Activated CD4-positive, alpha-beta T cell treated with anti-CD3 and anti-CD28 coated beads, Interleukin-2, amount 10 ng/mL, durations not matched to agents 7 days and 5 days (primary cell): ENCODE results near the gene TRMT10C. TPM values are rescaled to one million over a fixed set of nuclear protein-coding genes. Genes with fewer than 3 reads are reported as not detected.
A peak's percentile ranks its signal among the peaks of the same experiment; 100 is the strongest.
"Not testable (repeated sequence)": the region's sequence is repeated elsewhere in the genome, so short reads cannot be mapped to it uniquely, and the experiment has no call there.

Source experiments
- CTCF ChIA-PET: fragments of 350-600 bp; sonication (Branson Sonifier 250); formaldehyde crosslinking; loops from one replicate; lab custom pipeline; 2021; ENCODE audit warnings: antibody characterized with exemption; lab: Charles Lee
- POLR2A ChIA-PET: fragments of 350-600 bp; sonication (Branson Sonifier 250); formaldehyde crosslinking; loops from one replicate; lab custom pipeline; 2021; ENCODE audit warnings: antibody characterized with exemption; lab: Charles Lee
- DNase-seq: peaks from one replicate; pipeline ENCODE4 v3.0.0-alpha.2; 2020
- H3K27ac Mint-ChIP-seq: one replicate; pipeline ENCODE4 v1.8.0; 2021; ENCODE audit warnings: mild to moderate bottlenecking, moderate library complexity, mixed read lengths
- H3K27me3 Mint-ChIP-seq: one replicate; pipeline ENCODE4 v1.8.0; 2021; ENCODE audit warnings: mixed read lengths
- H3K36me3 Mint-ChIP-seq: one replicate; pipeline ENCODE4 v1.8.0; 2021; ENCODE audit warnings: low read depth, mixed read lengths
- H3K4me1 Mint-ChIP-seq: one replicate; pipeline ENCODE4 v1.8.0; 2021; ENCODE audit warnings: mixed read lengths
- H3K4me3 Mint-ChIP-seq: one replicate; pipeline ENCODE4 v1.8.0; 2021; ENCODE audit warnings: mild to moderate bottlenecking, moderate library complexity, mixed read lengths
- H3K9me3 Mint-ChIP-seq: one replicate; pipeline ENCODE4 v1.8.0; 2021; ENCODE audit warnings: mixed read lengths
- total RNA-seq, 2 experiments: library from RNA; stranded (reverse); gene quantifications; one replicate each; pipeline ENCODE4 v1.2.3, GENCODE V29; 2021

The TRMT10C gene
- total RNA-seq, 2 experiments from 2014 or later = 26.4 to 31.7 TPM

DNA sequence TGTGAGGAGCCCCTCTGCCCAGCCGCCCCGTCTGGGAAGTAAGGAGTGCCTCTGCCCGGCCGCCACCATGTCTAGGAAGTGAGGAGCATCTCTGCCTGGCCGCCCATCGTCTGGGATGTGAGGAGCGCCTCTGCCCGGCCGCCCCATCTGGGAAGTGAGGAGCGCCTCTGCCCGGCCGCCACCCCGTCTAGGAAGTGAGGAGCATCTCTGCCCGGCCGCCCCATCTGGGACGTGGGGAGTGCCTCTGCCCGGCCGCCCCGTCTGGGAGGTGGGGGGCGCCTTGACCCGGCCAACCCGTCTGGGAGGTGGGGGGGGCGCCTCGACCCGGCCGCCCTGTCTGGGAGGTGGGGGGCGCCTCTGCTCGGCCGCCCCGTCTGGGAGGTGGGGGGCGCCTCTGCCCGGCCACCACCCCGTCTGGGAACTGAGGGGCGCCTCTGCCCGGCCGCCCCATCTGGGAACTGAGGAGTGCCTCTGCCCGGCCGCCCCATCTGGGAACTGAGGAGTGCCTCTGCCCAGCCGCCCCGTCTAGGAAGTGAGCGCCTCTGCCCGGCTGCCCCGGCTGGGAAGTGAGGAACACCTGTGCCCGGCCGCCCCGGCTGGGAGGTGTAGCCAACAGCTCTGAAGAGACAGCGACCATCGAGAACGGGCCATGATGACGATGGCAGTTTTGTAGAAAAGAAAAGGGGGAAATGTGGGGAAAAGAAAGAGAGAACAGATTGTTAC is 10.1 kb upstream of the TRMT10C start:
- DNase-seq, POLR2A ChIA-PET, H3K4me1 Mint-ChIP-seq, H3K27me3 Mint-ChIP-seq, H3K27ac Mint-ChIP-seq, H3K4me3 Mint-ChIP-seq, H3K36me3 Mint-ChIP-seq, H3K9me3 Mint-ChIP-seq: not testable (repeated sequence)
- CTCF ChIA-PET = interaction anchor here (0.6 kb wide), 1 partner anchor 32 kb away, joined by 3 read pairs; no protein-coding TSS in a partner anchor

DNA sequence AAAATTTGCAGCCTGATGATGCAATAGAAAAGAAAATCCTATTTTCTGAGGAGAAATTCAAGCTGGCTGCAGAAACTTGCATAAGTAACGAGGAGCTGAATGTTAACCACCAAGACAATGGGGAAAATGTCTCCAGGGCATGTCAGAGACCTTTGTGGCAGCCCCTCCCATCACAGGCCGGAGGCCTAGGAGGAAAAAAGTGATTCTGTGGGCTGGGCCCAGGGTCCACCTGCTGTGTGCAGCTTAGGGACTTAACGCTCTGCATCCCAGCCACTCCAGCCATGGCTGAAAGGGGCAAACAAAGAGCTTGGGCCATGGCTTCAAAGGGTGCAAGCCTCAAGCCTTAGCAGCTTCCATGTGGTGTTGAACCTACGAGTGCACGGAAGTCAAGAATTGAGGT is 8.3 kb upstream of the TRMT10C start:
- H3K27ac Mint-ChIP-seq, H3K36me3 Mint-ChIP-seq, H3K4me1 Mint-ChIP-seq, H3K27me3 Mint-ChIP-seq, H3K4me3 Mint-ChIP-seq, H3K9me3 Mint-ChIP-seq, DNase-seq, POLR2A ChIA-PET: not testable (repeated sequence)
- CTCF ChIA-PET = interaction anchor here (1.0 to 1.8 kb wide), 2 partner anchors 35 to 41 kb away, joined by 4 to 6 read pairs; partner anchors contain the start of gene SENP7

DNA sequence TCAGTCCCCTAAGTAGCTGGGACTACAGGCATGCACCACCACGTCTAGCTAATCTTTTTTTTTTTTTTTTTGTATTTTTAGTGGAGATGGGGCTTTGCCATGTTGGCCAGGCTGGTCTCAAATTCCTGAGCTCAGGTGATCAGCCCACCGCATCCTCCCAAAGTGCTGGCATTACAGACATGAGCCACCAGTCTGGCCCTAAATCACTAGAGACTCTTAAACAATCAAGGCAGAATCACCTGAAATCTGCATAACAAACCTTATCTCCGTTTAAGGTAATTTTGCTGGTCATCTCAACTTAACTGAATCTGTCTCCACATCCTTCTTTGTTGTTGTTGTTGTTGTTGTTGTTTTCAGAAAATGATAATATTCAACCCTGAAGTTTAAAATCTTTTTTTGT is 5.6 kb upstream of the TRMT10C start:
- H3K36me3 Mint-ChIP-seq = peaks cover 3% of the 10 kb centered on the region
- no peak overlapping the region for H3K4me3 Mint-ChIP-seq
- peaks cover 8% of the 10 kb centered on the region for H3K4me1 Mint-ChIP-seq
- H3K9me3 Mint-ChIP-seq = no peaks in the 10 kb centered on the region
- ChIA-PET CTCF (interaction anchor here (0.9 kb wide), 1 partner anchor 18 kb away, joined by 3 read pairs; the partner anchor contains the start of gene PCNP), POLR2A (no interaction called here)
- no peak overlapping the region for H3K27ac Mint-ChIP-seq
- no peak for DNase-seq
- peaks cover 5% of the 10 kb centered on the region for H3K27me3 Mint-ChIP-seq

DNA sequence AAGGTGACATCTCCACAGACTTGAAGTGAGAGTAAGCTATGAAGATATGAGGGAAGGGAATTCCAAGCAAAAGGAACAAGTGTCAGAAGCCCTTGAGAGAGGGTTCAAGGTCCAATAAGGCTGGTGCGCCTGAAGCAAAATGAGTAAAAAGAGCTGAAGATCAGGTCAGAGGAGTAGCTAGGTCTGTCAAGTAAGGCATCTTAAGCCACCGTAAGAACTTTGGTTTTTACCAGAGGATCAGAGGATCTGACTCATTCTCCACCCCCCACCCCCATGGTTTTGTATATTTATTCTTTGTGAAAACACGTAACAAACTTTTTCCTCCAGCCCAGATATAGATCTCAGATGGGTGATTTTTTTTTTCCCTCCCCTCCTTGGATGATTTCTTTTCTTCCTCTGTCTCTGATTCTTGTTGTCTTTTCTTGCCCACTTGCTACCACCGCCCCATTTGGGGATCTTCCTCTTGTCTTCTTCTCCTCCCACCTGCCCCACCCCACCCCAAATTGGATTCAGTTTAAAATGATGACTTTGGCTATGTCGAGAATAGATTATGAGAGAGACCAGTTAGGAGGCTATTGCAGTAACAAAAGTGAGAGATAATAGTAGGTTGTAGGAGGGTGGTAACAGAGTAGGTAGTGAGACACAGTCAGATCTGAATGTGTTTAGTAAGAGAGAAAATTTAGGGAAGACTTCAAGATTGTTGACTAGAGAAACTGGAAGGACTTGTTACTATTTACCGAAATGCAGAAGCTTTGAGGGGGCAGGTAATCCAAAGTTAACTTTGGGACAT is 6.1 kb downstream of the TRMT10C start:
- peak; percentile 9 for DNase-seq
- ChIA-PET CTCF (interaction anchor here (1.0 to 2.0 kb wide), 2 partner anchors 12 to 18 kb away, joined by 3 to 4 read pairs; no protein-coding TSS in a partner anchor), POLR2A (interaction anchor here (0.6 to 0.7 kb wide), 3 partner anchors 11 to 65 kb away, joined by 3 to 5 read pairs (median 3); no protein-coding TSS in a partner anchor)

DNA sequence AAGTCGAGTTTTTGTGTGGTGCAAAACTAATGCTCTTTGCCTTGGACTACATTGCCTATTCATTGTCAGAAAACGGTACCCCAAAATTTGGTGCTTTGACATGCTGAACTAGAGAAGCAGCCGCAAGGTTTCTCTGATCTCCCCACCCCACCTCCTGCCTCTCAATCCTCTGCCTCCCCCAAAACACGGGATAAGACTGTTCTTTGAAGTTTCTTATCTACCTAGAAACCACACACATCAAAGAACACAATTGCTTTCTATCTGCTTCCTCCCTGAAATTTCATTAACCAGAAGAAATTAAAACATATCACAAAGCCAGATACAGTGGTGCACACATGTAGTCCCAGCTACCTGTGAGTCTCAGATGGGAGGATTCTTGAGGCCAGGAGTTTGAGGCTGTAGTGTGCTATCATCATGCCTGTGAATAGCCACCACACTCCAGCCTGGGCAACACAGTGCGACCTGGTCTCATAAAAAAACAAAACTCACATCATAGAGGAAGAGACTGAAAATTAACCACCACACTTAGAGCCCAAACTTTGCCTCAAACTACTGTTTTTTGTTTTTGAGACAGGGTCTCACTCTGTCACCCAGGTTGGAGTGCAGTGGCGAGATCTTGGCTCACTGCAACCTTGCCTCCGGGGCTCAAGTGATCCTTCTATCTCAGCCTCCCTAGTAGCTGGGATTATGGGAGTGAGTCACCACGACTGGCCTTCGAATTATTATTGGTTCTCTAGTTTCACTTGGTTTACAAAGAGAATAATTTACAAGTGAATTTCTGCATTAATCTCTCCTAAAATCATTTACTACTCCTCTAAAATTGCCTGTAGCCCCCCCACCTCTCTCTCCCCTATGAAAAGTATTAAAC is 9.6 kb downstream of the TRMT10C start:
- H3K36me3 Mint-ChIP-seq = peaks cover 22% of the 10 kb centered on the region
- no peaks in the 10 kb centered on the region for H3K9me3 Mint-ChIP-seq
- peaks cover 73% of the 10 kb centered on the region for H3K4me1 Mint-ChIP-seq
- ChIA-PET POLR2A (interaction anchor here (0.6 kb wide), 1 partner anchor 27 kb away, joined by 3 read pairs; no protein-coding TSS in a partner anchor), CTCF (interaction anchor here (0.6 kb wide), 1 partner anchor 104 kb away, joined by 3 read pairs; no protein-coding TSS in a partner anchor)
- no peaks in the 10 kb centered on the region for H3K27me3 Mint-ChIP-seq
- H3K4me3 Mint-ChIP-seq = peak overlapping the region; percentile 10
- peak overlapping the region; percentile 81 for H3K27ac Mint-ChIP-seq
- DNase-seq = peak; percentile 26

More for the DNA sequence above, 6.1 kb downstream of the TRMT10C start:
- peak overlapping the region; percentile 9 for H3K27ac Mint-ChIP-seq
- no peaks in the 10 kb centered on the region for H3K27me3 Mint-ChIP-seq
- H3K4me3 Mint-ChIP-seq = no peak overlapping the region
- H3K9me3 Mint-ChIP-seq = no peaks in the 10 kb centered on the region
- H3K4me1 Mint-ChIP-seq = peaks cover 77% of the 10 kb centered on the region
- H3K36me3 Mint-ChIP-seq = peaks cover 39% of the 10 kb centered on the region

DNA sequence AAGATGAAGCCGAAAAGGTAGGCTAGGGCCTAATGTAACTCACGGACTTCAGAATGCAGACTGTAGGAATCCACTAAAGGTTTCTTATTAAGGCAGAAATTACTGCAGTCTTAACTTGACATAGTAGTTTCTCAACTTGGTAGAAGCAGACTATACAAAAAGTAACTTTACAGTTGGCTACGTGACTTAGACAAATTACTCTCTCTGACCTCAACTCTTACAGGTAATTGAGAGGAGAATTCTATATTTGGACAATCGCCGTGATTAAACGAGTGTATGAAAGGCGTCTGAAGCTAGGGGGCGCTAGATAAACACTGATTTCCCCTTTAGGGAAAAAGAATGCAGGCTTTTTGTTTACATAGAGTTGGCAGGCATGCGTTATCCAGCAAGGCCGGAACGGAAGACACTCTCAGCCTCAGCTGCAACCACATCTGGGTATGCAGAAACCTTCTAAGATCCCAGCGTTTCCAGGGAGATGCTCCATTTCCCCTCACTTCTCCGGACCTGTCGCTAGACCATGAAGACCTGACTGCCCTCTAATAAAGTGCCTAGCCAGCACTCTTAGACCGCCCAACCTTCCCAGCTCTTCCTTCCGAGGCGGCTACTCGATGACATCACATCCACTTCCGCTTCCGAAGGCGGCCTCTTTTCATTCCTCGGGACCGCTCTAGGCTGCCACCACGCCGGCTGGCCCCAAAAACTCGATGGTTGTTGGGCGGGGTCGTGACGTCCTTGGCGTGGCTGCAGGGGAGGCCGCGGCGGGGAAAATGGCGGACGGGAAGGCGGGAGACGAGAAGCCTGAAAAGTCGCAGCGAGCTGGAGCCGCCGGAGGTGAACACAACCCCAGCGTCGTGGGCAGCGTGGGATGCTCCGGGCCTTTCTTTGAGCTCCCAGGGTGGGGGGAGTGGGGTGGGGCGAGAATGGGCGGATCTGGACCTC is 12.1 kb downstream of the TRMT10C start, which contains the start of gene PCNP:
PCNP (plus strand) TSS at position 732 of the 939 bp plus-strand sequence; CDS start at position 768, 36 bp downstream.
- ChIA-PET CTCF (interaction anchor here (0.7 to 2.0 kb wide), 19 partner anchors 9 to 1313 kb away, joined by 3 to 21 read pairs (median 3); partner anchors contain the start of genes TBC1D23, TRMT10C and ZBTB11), POLR2A (interaction anchor here (0.7 to 1.0 kb wide), 3 partner anchors 19 to 104 kb away, joined by 3 read pairs; no protein-coding TSS in a partner anchor)
- Mint-ChIP-seq H3K4me3 (peak within 1 kb of the TSS; percentile 83), H3K27ac (peak within 1 kb of the TSS; percentile 99), H3K9me3 (no peaks in the 10 kb centered on the region), H3K36me3 (peaks cover 16% of the 10 kb centered on the region), H3K4me1 (peaks cover 72% of the 10 kb centered on the region), H3K27me3 (no peaks in the 10 kb centered on the region)
- DNase-seq = peak; percentile 99

DNA sequence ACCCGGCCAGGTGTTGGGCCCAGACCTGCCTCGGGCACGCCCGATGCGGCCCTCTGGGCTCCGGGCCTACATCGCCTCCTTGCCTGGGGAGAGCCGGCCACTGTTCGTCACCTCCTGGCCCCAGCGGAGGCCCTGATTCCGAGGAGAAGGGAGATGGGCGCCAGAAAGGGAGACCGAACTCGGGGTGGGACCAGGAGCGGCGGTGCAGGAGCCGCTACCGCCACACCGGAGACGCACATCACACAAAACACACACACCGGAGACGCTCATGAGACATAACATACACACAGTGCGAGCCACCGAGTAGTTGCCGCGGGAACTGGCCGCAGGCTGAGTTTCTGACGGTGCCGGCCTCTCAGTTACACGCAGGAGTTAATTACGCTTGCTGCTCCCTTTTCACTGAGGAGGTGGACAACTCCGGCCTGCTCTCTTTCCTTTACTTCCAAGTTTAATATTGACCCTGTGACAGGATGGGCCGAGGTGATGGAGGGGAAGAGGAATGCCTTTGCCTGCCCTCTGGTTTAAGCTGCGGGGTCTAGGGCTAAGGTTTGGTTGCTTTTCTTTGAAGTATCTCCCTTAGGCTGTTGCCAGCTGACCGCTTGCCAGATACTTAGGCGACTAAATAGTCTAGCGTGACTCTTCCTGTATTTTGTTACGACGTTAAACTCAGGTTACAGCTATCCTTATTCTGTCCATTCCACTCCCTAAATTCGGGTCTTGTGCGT is 12.9 kb downstream of the TRMT10C start:
- DNase-seq = peak; percentile 62
- peak overlapping the region; percentile 83 for H3K4me3 Mint-ChIP-seq
- no peaks in the 10 kb centered on the region for H3K9me3 Mint-ChIP-seq
- H3K4me1 Mint-ChIP-seq = peaks cover 72% of the 10 kb centered on the region
- ChIA-PET CTCF (interaction anchor here (0.7 to 2.0 kb wide), 20 partner anchors 10 to 1314 kb away, joined by 3 to 21 read pairs (median 3); partner anchors contain the start of genes TBC1D23, TRMT10C and ZBTB11), POLR2A (interaction anchor here (0.6 to 1.0 kb wide), 2 partner anchors 103 to 531 kb away, joined by 3 to 4 read pairs; no protein-coding TSS in a partner anchor)
- peak overlapping the region; percentile 99 for H3K27ac Mint-ChIP-seq
- no peaks in the 10 kb centered on the region for H3K27me3 Mint-ChIP-seq
- peaks cover 19% of the 10 kb centered on the region for H3K36me3 Mint-ChIP-seq

DNA sequence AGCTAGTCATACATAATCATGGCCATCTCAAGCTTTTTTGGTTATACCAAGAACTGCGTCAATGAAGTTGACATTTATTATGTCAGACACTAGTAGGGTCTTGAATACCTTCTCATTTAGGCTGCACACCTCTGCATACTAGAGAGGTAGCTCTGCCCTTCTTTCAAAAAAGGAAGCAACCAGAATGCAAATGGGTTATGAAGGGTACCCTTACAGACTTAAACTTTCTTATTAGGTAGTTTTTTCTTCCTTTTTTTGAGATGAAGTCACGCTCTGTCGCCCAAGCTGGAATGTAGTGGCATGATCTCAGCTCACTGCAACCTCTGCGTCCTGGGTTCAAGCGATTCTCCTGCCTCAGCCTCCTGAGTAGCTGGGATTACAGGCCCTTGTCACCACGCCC is 15.6 kb downstream of the TRMT10C start:
- H3K27ac Mint-ChIP-seq = no peak overlapping the region

DNA sequence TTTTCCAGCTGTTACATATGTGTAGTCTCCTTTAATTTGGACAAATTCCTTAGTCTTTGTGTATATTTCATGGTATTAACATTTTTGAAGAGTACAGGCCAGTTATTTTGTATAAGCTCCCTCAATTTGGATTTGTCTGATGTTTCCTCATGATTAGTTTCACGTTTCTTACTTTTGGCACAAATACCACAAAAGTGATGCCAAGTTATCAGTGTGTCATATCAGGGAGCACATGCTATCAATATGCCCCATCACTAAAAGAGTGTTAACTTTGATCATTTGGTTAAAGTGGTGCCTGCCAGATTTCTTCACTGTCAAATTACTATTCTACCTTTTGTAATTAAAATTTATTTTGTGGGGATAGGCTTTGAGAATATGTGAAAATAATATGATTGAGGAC is 26.9 kb downstream of the TRMT10C start:
- no peaks in the 10 kb centered on the region for H3K27me3 Mint-ChIP-seq
- DNase-seq = no peak
- ChIA-PET POLR2A (no interaction called here), CTCF (interaction anchor here (0.6 to 1.3 kb wide), 3 partner anchors 13 to 35 kb away, joined by 3 to 4 read pairs (median 4); partner anchors contain the start of gene PCNP)
- no peak overlapping the region for H3K27ac Mint-ChIP-seq
- peaks cover 23% of the 10 kb centered on the region for H3K4me1 Mint-ChIP-seq
- no peaks in the 10 kb centered on the region for H3K9me3 Mint-ChIP-seq
- peaks cover 65% of the 10 kb centered on the region for H3K36me3 Mint-ChIP-seq
- H3K4me3 Mint-ChIP-seq = no peak overlapping the region

More for the DNA sequence above, 15.6 kb downstream of the TRMT10C start:
- Mint-ChIP-seq H3K36me3 (peaks cover 28% of the 10 kb centered on the region), H3K4me1 (peaks cover 50% of the 10 kb centered on the region), H3K4me3 (no peak overlapping the region), H3K27me3 (no peaks in the 10 kb centered on the region), H3K9me3 (no peaks in the 10 kb centered on the region)
- CTCF ChIA-PET = no interaction called here
- no peak for DNase-seq
- POLR2A ChIA-PET = interaction anchor here (0.6 kb wide), 1 partner anchor 75 kb away, joined by 6 read pairs; no protein-coding TSS in a partner anchor

DNA sequence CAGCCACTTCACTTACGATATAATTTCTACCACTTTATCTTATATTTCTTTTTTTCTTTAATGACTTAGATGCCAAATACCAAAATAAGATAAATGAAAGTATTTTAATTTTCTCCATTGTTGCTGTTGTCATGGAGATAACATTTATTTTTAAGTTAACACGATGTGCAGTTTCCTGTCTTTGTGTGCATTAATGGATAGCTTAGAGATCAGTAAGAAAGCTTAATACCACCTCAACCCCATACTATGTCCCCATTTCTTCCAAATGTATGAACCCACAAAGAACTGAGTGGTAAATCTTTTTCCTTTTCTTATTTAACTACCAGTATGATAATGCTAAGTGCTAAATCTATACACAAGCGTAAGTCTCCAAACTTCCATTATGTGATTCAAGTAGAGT is 29.4 kb downstream of the TRMT10C start:
- no peaks in the 10 kb centered on the region for H3K9me3 Mint-ChIP-seq
- POLR2A ChIA-PET = no interaction called here
- no peak overlapping the region for H3K4me3 Mint-ChIP-seq
- CTCF ChIA-PET = interaction anchor here (0.6 to 1.3 kb wide), 2 partner anchors 16 to 49 kb away, joined by 3 to 8 read pairs; no protein-coding TSS in a partner anchor
- H3K36me3 Mint-ChIP-seq = peaks cover 60% of the 10 kb centered on the region
- H3K27me3 Mint-ChIP-seq = no peaks in the 10 kb centered on the region
- H3K4me1 Mint-ChIP-seq = peaks cover 14% of the 10 kb centered on the region
- no peak for DNase-seq
- H3K27ac Mint-ChIP-seq = no peak overlapping the region
